Subcutaneous abdominal adipose tissue (tissue), 5 donors: Measurements from ENCODE around the gene EDARADD.
"Not testable (repeated sequence)": the region's sequence is repeated elsewhere in the genome, so short reads cannot be mapped to it uniquely, and the experiment has no call there.

Source experiments
- H3K27ac ChIP-seq: one replicate; pipeline ENCODE4 v1.7.0; 2013; ENCODE audit warnings: low read depth, mild to moderate bottlenecking, inconsistent platforms, low read length, moderate library complexity
- H3K27me3 ChIP-seq, 5 donors: one replicate each; pipeline ENCODE4 v1.7.0; 2013; ENCODE audit warnings: low read length in 5 of 5, inconsistent platforms in 1 of 5; ENCODE audit not compliant: control insufficient read depth in 5 of 5, insufficient read depth in 4 of 5
- H3K36me3 ChIP-seq, 5 donors: one replicate each; pipeline ENCODE4 v1.7.0; 2013; ENCODE audit warnings: low read length in 5 of 5; ENCODE audit not compliant: control insufficient read depth in 5 of 5, insufficient read depth in 5 of 5
- H3K4me1 ChIP-seq, 5 donors: one replicate each; pipeline ENCODE4 v1.7.0; 2013; ENCODE audit warnings: low read length in 5 of 5, mild to moderate bottlenecking in 3 of 5, moderate library complexity in 1 of 5; ENCODE audit not compliant: control insufficient read depth in 5 of 5, insufficient read depth in 5 of 5
- H3K4me3 ChIP-seq, 5 donors: one replicate each; pipeline ENCODE4 v1.7.0; 2013; ENCODE audit warnings: low read length in 5 of 5, low read depth in 1 of 5
- H3K9ac ChIP-seq, 5 donors: one replicate each; pipeline ENCODE4 v1.7.0; 2013; ENCODE audit warnings: low read length in 5 of 5, mild to moderate bottlenecking in 4 of 5, moderate library complexity in 3 of 5
- H3K9me3 ChIP-seq, 5 donors: one replicate each; pipeline ENCODE4 v1.7.0; 2013; ENCODE audit warnings: low read length in 5 of 5; ENCODE audit not compliant: control insufficient read depth in 5 of 5
- donor health status: healthy.
- donor health status: healthy.
- donor health status: healthy.
- donor health status: healthy.
- donor health status: healthy.

EDARADD gene

DNA sequence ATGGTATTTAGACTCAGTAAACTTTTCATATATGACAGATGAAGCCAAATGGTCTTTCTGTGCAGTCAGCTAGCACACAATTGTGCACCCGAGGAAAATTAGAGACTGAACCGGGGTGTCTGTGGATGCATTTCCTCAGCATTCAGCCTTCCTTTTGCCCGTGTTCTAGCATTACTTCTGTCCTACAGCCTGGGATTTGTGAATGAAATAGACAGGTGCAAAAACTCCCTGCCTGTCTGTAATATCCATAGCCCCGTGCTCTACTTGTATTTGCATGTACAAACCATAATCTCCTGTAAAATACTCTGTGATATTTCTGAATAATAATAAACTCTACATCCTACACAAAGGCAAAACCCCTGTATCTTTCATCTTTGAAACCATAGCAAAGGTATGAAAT lies 64.9 kb downstream of the EDARADD start:
- Histone ChIP-seq H3K27me3 (no peaks in the 10 kb centered on the region), H3K9ac (no peak overlapping the region), H3K9me3 (no peaks in the 10 kb centered on the region), H3K4me3 (no peak overlapping the region), H3K27ac (no peak overlapping the region), H3K36me3 (no peaks in the 10 kb centered on the region), H3K4me1 (no peaks in the 10 kb centered on the region)

GRCh38 chr1:236460103-236460502 lies 66.0 kb downstream of the EDARADD start:
- peaks cover 0 to 3% (median 0%) of the 10 kb centered on the region in 5 donors for H3K27me3 ChIP-seq
- no peak overlapping the region for H3K9ac ChIP-seq
- no peak overlapping the region for H3K4me3 ChIP-seq
- H3K36me3 ChIP-seq = no peaks in the 10 kb centered on the region
- no peak overlapping the region for H3K27ac ChIP-seq
- H3K9me3 ChIP-seq = no peaks in the 10 kb centered on the region
- H3K4me1 ChIP-seq = no peaks in the 10 kb centered on the region

DNA sequence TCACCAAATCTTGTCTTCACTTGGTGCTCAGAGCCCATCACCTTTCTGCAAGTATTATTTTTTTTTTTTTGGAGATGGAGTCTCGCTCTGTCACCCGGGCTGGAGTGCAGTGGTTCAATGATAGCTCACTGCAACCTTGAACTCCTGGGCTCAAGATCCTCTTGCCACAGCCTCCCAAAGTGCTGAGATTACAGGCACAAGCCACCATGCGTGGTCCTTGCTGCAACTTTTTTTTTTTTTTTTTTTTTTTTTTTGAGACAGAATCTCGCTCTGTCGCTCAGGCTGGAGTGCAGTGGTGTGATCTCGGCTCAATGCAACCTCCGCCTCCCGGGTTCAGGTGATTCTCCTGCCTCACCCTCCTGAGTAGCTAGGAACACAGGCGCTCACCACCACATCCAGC lies 70.1 kb downstream of the EDARADD start:
- not testable (repeated sequence) for H3K27ac ChIP-seq, H3K9ac ChIP-seq, H3K4me1 ChIP-seq, H3K27me3 ChIP-seq, H3K4me3 ChIP-seq, H3K36me3 ChIP-seq, H3K9me3 ChIP-seq

- Histone ChIP-seq H3K4me1 (no peaks in the 10 kb centered on the region), H3K9ac (no peak overlapping the region), H3K27ac (no peak overlapping the region), H3K36me3 (no peaks in the 10 kb centered on the region), H3K27me3 (peaks cover 0 to 6% (median 2%) of the 10 kb centered on the region in 5 donors), H3K4me3 (no peak overlapping the region), H3K9me3 (no peaks in the 10 kb centered on the region)
Measured at GRCh38 chr1:236465231-236465958, 71.3 kb downstream of the EDARADD start.

- no peak overlapping the region for H3K4me3 ChIP-seq
- peaks cover 0 to 6% (median 2%) of the 10 kb centered on the region in 5 donors for H3K27me3 ChIP-seq
- H3K4me1 ChIP-seq = no peaks in the 10 kb centered on the region
- H3K27ac ChIP-seq = no peak overlapping the region
- no peaks in the 10 kb centered on the region for H3K36me3 ChIP-seq
- H3K9me3 ChIP-seq = no peaks in the 10 kb centered on the region
- no peak overlapping the region for H3K9ac ChIP-seq
Measured at GRCh38 chr1:236465959-236466303, 71.8 kb downstream of the EDARADD start.

DNA sequence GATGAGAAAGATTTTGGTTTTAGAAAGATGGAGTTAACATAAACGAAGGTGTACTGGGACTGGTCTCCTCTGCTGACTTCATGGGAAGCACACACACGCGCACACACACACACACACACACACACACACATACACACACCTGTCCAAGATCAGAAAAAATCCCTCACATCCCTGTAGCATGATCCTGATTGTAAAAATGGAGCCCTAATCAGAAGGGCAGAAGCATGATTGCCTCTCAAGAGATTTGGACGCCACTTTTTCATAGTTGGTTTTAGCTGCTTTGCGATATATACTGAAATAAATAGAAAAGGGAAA lies 73.2 kb downstream of the EDARADD start:
- no peaks in the 10 kb centered on the region for H3K36me3 ChIP-seq
- H3K4me1 ChIP-seq = no peaks in the 10 kb centered on the region
- H3K9ac ChIP-seq = no peak overlapping the region

DNA sequence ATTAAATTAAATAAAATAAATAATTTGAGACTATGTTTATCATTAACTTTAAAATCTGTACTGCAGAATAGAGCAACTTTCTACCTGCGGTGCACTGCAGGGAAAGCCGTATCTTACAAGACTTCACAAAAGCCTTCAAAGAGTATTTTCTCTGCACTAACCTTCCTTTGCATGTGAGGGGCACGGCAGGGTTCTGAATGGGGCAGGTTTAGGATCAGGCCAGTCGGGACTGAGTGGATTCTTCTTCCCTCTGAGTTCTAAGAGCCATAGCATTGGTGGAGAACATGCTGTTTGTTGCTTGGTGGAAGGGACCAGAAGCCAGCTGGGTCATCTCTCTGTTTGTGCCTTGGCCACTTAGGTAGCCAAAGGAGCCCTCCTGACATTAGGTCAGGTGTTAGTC lies 74.5 kb downstream of the EDARADD start:
- Histone ChIP-seq H3K27ac (no peak overlapping the region), H3K9me3 (no peaks in the 10 kb centered on the region), H3K36me3 (no peaks in the 10 kb centered on the region), H3K4me1 (no peaks in the 10 kb centered on the region), H3K27me3 (peaks cover 2 to 6% (median 4%) of the 10 kb centered on the region in 5 donors), H3K9ac (no peak overlapping the region), H3K4me3 (no peak overlapping the region)

More for the DNA sequence above, 73.2 kb downstream of the EDARADD start:
- Histone ChIP-seq H3K9me3 (no peaks in the 10 kb centered on the region), H3K4me3 (no peak overlapping the region), H3K27ac (no peak overlapping the region), H3K27me3 (peaks cover 0 to 6% (median 2%) of the 10 kb centered on the region in 5 donors)

DNA sequence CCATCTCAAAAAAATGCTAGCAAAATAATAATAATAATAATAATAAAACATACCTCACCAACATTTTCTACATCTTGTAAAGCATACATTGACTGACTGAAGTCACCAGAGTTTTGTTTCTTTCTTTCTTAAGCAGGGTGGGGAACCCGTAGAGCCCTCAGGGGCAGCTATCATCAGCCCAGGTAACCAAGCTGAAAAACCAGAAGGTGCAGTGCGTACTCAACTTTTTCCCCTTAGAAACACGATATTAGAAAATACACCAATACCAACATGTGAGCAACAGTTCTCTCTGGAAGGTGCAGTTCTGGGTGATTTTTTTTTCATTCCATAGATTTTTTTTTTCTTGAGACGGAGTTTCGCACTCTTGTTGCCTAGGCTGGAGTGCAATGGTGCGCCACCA lies 75.4 kb downstream of the EDARADD start:
- H3K9me3 ChIP-seq = no peaks in the 10 kb centered on the region
- H3K9ac ChIP-seq = no peak overlapping the region
- no peaks in the 10 kb centered on the region for H3K4me1 ChIP-seq
- no peaks in the 10 kb centered on the region for H3K36me3 ChIP-seq
- peaks cover 2 to 6% (median 4%) of the 10 kb centered on the region in 5 donors for H3K27me3 ChIP-seq
- H3K4me3 ChIP-seq = no peak overlapping the region
- H3K27ac ChIP-seq = no peak overlapping the region

- Histone ChIP-seq H3K36me3 (no peaks in the 10 kb centered on the region), H3K9me3 (no peaks in the 10 kb centered on the region), H3K4me3 (no peak overlapping the region), H3K27ac (no peak overlapping the region), H3K4me1 (no peaks in the 10 kb centered on the region), H3K27me3 (peaks cover 0 to 4% (median 2%) of the 10 kb centered on the region in 5 donors), H3K9ac (no peak overlapping the region)
Measured at GRCh38 chr1:236471096-236471495, 77.0 kb downstream of the EDARADD start.

GRCh38 chr1:236471653-236472052 lies 77.6 kb downstream of the EDARADD start:
- no peaks in the 10 kb centered on the region for H3K9me3 ChIP-seq
- H3K4me1 ChIP-seq = no peaks in the 10 kb centered on the region
- no peaks in the 10 kb centered on the region for H3K36me3 ChIP-seq
- no peak overlapping the region for H3K4me3 ChIP-seq
- no peak overlapping the region for H3K27ac ChIP-seq
- peaks cover 0 to 4% (median 2%) of the 10 kb centered on the region in 5 donors for H3K27me3 ChIP-seq
- no peak overlapping the region for H3K9ac ChIP-seq
